Measurements from ENCODE around the gene PLAGL2. TPM values are rescaled to one million over a fixed set of nuclear protein-coding genes. Genes with fewer than 3 reads are reported as not detected.
A peak's percentile ranks its signal among the peaks of the same experiment; 100 is the strongest.

The PLAGL2 gene
- total RNA-seq, 1 experiment from 2014 or later: 6.0 TPM

DNA sequence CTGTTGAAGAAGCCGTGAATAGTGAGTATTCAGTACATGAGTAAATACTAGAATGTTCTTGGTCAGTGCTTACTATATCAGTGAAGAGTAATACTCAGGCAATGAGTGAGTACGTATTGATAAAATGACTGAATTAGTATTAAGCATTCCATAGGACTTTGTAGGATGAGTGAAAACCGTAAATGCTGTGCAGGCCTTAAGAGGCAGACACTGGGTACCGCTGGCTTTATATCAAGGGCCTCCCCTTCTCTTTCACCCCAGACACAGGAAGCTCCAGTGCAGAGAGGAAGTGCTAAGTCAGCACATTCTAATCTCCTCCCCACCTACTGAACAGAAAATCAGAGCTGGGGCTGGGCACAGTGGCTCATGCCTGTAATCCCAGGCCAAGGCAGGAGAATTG is 24.3 kb upstream of the PLAGL2 start:
- DNase-seq (ENCODE audit: low read depth): no peak

DNA sequence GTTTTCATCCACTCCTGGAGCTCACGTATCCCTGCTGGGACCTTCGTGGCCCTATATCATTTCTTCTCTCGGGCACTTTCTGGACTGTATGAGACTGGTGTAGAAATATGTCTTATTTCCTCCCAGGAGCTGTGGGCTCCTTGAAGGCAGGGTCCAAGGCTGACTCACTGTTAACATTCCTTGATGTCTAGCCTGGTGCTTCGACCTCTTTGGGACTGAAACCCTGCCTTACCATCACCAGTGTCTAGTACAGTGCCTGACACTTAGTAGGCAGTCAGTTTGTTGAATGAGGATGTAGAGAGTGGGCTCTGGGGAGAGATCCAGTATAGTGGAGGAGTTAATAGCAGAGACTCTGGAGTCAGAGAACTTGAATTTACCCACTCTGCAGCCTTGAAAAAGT is 23.7 kb upstream of the PLAGL2 start:
- DNase-seq (ENCODE audit: low read depth): no peak

DNA sequence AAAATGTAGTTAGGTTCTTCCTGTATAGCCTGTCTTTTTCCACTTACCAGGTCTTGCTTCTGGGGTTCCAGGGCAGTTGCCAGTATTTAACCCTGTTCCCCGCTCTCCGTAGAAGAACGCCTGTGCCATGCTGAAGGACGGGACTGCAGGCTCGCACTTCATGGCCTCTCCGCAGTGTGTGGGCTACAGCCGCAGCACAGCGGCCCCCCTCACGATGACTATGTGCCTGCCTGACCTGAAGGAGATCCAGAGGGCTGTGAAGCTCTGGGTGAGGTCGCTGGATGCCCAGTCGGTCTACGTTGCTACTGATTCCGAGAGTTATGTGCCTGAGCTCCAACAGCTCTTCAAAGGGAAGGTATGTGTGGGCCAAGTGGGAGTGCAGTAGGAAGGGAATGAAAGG is 23.2 kb upstream of the PLAGL2 start:
- no peak for DNase-seq (ENCODE audit: low read depth)

DNA sequence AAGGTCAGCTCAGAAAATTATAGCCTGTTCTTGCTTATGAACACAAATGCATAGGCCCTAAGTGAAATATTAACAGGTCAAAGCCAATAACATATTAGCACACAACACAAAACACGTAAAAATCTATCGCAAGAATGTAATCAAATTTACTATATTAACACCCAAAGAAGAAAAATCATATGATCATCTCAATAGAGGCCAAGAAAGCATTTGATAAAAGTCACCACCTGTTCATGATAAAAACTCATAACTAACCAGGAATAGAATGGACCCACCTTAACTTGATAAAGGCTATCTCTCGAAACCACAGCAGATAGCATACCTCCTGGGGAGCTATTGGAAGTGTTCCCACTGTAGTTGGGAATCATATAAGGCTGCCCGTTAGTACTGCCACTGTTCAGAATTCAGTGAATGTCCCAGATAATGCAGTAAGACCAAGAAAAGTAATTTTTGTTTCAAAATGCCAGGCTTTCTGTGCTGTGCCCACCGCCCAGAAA is 21.8 kb upstream of the PLAGL2 start:
- no peak for DNase-seq (ENCODE audit: low read depth)

DNA sequence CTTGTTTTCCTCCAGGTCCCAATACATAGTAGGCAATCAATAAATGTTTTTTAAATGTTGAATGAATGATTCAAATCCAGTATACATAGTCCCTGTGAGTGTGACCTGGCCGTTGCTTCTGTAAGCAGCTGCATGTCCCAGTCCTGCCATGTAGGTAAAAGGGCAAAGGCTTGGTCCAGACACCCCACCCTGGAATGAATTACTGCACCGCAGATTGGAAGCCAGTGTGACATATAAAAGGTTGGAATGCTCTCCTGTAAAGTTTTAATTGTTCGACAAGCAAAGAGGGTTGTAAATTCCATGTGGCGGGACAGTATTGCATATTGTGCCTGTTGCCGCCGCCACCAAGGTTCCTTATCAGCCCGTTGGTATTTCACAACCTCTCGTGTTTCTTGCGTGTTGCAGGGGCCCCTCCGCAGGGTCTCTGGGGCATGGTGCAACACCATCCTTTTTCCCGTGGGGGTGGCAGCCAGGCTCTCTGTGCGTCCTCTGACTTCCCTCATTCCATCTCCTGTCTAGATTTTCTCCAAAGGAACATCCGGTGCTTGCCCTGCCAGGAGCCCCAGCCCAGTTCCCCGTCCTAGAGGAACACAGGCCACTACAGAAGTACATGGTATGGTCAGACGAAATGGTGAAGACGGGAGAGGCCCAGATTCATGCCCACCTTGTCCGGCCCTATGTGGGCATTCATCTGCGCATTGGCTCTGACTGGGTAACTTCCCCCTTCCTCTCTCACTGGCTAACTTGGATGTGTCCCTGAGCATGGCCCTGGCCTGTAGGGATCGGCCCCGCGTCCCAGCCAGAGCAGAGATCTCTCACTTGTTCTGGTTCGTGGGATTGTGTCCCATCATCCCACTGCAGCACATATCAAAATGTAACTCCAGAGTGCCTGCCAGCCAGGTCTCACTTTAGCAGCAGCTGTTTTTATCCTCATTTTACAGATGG is 20.5 kb upstream of the PLAGL2 start:
- no peak for DNase-seq (ENCODE audit: low read depth)

DNA sequence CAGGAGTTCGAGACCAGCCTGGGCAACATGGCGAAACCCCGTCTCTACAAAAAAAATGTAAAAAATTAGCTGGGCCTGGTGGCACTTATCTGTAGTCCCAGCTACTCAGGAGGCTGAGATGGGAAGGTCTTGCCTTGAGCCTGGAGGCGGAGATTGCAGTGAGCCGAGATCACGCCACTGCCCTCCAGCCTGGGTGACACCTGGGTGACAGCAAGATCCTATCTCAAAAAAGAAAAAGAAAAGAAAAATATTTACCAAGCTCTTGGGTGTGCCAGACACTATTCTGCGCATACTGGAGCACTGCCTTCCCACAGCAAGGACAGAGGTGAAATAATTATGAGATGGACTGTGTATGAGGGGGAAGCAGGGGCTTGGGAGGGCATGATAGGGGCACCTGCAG is 19.8 kb upstream of the PLAGL2 start:
- DNase-seq (ENCODE audit: low read depth): no peak

DNA sequence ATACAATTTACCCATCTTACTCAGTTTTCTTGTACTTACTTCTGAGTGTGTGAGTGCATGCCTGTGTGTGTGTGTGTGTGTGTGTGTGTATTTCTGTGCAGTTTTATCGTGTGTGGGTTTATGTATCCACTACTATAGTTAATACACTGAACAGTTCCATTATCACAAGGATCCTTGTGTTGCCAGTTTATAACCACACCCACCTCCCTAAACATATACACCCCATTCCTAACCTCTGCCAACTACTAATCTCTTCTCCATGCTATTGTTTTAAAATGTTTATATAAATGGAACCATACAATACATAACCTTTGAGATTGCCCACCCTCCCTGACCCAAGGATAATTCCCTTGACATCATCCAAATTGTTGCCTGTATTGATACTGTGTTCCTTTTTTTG is 18.8 kb upstream of the PLAGL2 start:
- no peak for DNase-seq (ENCODE audit: low read depth)

DNA sequence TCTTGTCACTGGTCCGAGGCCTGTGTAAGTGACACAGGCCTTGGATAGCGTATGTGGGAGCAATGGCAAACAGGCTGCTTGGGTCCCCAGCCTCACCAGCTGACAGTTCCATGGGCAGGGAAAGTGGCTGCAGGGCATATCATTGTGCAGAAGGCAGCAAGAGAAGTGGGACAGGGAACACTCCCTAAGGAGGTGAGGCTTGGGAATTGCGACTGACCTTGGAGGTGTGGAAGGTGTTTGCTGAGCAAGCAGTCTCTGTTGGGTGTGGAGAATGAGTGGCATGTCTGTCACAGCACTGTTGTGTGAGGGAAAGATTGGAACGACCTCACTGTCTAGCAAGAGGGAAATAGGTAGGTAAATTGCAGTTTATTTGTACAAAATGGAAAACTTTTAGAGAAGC is 16.9 kb upstream of the PLAGL2 start:
- DNase-seq (ENCODE audit: low read depth): no peak

DNA sequence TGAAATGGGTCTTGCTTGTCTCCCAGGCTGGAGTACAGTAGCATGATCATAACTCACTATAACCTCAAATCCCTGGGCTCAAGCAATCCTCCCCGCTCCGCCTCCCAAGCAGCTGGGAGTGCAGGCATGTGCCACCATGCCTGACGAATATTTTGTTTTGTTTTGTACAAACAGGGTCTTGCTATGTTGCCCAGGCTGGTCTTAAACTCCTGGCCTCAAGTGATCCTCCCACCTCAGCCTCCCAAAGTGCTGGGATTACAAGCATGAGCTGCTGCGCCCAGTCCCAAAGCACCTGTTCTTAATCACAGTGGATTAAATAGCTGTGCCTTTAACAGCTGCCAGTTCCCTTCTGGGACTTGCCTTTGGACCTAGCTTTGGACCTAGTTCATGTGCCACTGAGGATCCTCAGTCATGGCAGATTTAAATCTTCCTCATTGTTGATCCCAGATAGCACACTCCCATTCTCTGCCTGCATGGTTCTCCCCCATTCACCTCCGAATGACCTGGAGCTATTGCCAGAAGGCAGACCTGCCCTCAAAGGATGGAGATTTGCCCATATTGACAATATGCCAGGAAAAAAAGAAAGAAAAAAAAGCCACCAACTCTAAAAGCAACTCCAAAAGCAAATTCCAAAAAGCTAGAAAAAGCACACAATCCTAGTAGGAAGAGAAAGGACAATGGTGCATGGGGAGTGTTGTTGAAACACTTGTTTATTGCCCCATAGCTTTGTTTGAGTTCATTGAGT is 10.8 kb upstream of the PLAGL2 start:
- no peak for DNase-seq (ENCODE audit: low read depth)

DNA sequence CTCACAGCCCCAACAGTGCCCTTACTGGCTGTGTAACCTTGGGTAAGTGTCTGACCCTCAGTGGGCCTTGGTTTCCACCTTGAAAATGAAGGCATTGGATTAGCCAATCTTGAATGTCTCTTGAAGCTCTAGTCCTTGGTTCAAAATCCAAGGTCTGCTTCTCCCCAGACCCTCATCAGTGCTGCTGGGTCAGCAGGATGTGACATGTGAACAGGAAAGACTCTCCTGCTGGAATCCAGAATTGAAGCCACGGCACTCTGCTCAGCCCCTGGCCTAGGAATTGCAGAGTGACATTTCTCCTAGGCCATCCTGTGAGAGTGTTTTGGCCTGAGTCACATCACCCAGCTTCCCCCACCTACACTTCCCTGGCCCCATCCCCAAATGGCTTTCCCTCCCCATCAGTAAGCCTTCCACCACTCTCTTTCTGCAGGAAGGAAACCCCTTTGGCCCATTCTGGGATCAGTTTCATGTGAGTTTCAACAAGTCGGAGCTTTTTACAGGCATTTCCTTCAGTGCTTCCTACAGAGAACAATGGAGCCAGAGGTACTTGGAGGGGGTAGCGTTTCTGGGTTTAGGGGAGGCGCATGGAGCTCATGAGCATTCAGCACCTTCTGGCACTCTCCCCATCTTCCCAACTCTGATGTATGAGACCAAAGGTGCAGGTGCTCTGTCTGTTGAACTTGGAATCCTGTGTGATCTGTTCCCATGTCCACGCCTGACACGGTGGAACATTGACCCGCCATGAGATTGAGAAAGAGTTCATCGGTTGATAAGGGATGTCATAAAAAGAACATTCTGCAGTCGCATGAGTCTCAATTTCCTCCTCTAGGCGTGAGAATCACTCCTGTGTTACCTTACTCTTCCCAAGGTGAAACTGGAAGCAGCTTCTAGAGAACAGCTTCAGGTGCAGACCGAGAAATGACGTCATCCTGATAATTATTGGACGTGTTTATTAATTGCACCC is 8.9 kb upstream of the PLAGL2 start:
- DNase-seq (ENCODE audit: low read depth): no peak

DNA sequence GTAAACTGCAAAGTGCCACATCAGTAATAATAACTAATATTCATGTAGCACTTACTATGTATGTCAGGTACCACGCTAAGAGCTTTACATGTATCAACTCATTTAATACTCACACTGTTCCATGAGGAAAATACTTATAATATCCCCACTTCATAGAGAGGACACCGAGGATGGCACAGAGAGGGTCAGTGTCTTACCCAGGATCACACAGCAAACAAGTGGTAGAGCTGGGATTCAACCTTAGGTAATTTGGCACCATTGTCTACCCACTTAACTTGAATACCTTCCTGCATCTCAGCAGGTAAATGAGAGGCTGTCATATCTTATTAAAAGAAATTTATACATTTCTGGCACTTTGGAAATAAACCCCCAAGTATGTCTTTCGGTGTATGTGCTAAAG is 8.2 kb upstream of the PLAGL2 start:
- no peak for DNase-seq (ENCODE audit: low read depth)

DNA sequence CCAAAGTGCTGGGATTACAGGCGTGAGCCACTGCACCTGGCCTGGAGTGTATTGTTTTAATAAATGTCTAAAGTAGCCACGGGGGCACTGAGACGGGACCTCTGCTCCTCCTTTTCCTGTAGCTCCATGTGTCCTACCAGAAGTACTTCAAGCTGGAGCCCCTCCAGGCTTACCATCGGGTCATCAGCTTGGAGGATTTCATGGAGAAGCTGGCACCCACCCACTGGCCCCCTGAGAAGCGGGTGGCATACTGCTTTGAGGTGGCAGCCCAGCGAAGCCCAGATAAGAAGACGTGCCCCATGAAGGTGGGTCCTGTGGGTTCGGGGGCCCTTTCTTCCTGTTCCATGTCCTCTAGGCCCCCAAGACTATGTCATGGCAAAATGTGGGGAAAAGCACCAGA is 7.6 kb upstream of the PLAGL2 start:
- no peak for DNase-seq (ENCODE audit: low read depth)

DNA sequence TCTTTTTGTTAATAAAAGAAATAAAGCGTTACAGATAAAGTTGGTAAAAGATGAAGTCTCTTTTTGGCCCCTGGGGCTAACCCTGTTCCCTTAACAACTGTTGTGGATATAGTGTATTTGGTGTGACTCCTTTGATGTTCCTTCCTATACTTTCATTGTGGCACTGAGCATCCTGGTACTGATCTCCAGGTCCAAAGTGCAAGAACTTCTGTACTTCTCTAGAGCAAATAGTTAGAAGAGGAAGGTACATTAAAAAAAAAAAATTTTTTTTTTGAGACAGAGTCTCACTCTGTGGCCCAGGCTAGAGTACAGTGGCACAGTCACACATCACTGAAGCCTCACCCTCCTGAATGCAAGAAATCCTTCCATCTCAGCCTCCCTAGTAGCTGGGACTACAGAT is 6.3 kb upstream of the PLAGL2 start:
- no peak for DNase-seq (ENCODE audit: low read depth)

DNA sequence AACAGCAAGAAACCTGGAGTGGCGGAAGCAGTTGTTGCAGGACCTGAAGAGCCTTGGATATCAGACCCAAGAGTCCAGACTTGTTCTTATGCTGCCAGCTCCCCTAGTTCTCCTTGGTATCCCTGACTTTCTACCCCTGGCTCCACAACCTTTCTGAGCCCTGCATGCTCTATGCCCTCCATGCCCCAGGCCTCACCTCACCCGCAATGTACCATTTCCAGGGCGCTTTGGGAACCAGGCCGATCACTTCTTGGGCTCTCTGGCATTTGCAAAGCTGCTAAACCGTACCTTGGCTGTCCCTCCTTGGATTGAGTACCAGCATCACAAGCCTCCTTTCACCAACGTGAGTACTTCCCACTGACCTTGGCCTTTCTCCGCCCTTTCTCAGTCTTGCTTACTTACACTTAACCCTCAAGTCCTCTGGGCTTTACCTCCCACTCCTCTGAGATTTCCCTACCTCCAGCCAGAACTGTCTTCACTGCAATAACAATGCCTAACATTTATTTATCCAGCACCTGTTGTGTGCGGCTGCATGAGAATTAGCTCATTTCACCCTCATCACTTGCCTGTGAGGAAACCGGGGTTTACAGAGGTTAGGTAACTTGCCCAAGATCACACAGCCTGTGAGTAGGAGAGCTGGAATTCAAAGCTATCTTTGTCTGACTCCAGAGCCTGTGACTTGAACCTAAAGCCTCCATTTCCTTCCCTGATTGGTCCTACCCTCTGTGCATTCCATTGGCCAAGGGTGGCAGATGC is 2.5 kb upstream of the PLAGL2 start:
- no peak for DNase-seq (ENCODE audit: low read depth)

DNA sequence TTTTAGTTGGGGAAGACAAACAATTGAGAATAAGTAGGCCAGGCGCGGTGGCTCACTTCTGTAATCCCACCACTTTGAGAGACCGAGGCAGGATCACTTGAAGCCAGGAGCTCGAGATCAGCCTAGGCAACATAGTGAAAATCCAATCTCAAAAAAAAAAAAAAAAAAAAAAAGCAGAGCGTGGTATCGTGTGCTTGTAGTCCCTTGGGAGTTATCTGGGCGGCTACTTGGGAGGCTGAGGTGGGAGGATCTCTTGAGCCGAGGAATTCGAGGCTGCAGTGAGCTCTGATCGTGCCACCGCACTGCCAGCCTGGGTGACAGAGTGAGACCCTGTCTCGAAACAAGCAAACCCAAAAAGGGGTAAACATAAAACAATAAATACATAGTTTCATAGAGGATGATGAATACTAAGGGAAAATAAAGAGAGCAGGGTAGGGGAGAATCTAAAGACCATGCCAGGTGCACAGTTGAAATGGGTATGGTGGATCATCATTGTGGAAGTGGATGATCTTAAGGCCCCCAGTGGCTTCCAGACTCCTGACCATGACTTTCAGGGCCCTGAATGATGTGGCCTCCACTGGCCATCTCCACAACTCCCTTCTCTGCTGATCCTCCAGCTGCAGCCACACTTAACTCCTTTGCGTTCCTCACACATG is 1.1 kb upstream of the PLAGL2 start:
- DNase-seq (ENCODE audit: low read depth): peak; percentile 16

DNA sequence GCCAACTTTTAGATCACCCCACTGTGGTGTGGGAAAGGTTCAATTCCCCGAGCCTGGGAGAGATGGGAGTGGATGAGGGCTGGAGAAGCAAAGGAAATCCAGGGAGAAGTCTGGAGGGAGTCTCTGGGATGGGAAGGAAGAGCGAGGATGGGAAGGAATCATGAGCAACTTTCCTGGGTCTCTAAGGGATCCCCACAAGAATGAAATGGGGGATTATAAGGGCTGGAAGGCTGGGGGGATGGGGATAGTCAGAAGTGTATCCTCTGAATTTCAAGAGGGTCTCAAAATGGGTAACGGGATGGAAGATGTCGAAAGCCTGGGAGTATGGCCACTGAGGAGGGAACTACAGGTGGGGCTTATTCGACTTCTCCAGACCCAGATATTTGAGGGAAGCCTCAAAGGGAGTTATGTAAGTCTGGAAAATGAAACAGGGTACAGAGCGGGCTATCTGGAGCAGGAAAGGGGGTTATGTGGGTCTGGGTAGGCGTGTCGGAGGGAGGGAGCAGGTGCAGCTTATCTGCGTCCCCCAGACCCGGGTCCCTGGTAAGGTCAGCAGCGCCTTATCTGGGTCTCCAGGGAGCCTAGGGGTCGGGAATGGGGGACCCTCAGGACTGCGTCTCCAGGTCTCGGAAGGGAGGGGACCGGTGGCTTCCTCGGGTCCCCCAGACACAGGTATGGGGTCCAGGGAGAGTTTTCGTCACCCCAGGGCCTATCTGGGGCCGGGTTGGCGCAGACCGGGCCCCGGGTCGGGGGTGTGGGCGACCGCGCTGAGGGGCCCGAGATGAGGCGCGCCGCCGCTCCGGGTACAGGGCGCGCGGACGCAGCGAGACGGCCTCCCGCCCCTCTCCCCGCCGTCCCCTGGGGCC is 550 bp downstream of the PLAGL2 start:
- DNase-seq (ENCODE audit: low read depth): peak; percentile 18

DNA sequence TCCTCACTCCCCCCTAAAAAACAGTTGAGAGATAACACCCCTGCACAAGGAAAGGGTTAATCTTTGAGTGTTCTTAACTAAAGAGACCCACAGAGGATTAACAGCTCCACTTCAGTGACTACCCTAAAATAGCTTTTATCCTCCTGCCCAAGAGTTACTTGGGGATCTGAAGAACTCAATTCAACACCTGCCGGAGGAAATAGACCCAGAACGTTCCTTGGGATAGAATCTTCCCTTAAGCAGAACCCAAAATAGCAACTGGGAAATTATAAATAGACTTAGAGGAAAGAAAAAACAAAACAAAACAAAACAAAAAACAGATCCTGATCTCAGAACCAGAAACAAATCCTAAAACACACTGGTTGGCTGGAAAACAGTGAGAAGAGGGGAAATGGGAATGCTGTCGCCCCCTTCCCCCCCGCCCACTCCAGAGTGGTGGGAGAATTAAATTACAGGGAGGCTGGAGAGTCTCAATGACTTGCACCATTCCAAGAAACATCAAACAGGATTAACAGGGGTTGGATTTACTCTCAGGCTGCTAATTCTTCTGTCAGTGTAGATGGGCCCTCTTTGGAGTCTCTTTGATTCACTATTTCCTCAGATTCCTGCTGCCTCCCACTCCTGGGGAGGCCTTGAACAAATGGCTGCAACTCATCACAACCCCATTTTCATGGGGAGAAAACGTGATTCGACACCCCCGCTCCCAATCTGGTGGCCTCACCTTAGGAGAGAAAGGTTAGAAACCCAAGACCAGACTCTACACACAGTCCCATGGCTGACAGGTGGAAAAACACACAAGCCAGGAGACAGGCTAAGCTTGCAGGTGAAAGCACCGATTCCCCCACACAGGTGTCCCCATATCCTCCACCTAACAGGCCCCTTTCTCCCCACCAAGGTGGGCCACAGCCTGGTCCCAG is 1.4 kb downstream of the PLAGL2 start:
- DNase-seq (ENCODE audit: low read depth): no peak

DNA sequence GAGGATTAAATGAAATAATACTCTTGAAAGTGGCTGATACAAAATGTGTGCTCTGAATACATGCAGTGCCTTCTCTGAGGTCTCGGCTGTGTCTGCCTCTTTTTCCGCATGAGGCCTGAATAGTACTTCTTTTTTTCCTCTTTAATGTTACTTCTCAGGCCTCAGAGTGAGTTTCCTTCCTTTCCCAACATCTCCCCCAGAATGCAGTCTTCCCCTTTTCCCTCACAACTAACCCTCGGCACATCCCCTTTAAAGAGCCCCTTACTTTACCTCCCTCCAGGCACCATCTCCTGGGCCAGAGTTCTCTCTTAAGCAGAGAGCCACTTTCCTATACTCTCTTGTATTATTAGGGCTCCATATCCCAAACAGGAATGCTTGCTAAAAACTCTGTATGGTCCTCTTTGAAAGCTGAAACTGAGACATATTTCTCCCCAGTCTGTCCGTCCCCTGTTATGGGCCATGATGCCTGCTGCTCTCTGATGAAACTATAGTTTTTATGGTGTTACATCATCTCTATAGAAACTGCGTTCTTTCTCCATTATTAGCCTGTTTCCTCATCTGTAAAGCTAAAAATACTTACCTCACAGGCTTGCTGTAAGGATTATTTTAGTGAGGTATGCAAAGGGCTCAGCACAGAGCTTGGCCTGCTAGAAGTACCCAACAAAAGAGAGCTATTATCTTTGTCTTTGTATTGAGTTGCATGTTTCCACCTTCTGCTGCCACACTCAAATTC is 2.3 kb downstream of the PLAGL2 start:
- DNase-seq (ENCODE audit: low read depth): no peak

All from RPMI7951 (cell line).